ENCODE data around the gene ZNHIT3.

GRCh38 chr17:36459601-36460000 lies 26.9 kb upstream of the ZNHIT3 start:
- TF ChIP-seq CTCF (IDR thresholded peaks at IDR 0.05) (no peak), POLR2A (IDR thresholded peaks at IDR 0.05) (no peak)

All from testis (tissue), 2 donors.